ENCODE data around the gene ZMYM2. TPM values are rescaled to one million over a fixed set of nuclear protein-coding genes. Genes with fewer than 3 reads are reported as not detected.

Gene ZMYM2
- total and polyA plus RNA-seq, 2 donors (not counting 3 experiments of a cell fraction or from before 2014, with no cell fraction given), result 14.7 to 75.3 TPM

- Histone ChIP-seq H3K4me2 (ENCODE audit: insufficient read depth, low read length) (no peak overlapping the region), H3K9ac (replicated peaks; ENCODE audit: extremely low read depth, insufficient read depth, low read length) (no peak overlapping the region), H4K20me1 (replicated peaks; ENCODE audit: control insufficient read depth, extremely low read depth, insufficient read depth, low read length) (no peaks in the 10 kb centered on the region), H3K36me3 (ENCODE audit: control insufficient read depth in 2 of 2, extremely low read depth in 1 of 2, insufficient read depth in 2 of 2, low read length in 2 of 2) (peaks cover 11 to 29% of the 10 kb centered on the region in 2 experiments), H3K27me3 (ENCODE audit: control insufficient read depth in 2 of 2, insufficient read depth in 2 of 2, low read length in 2 of 2) (no peaks in the 10 kb centered on the region), H3K4me1 (ENCODE audit: control insufficient read depth, extremely low read depth, insufficient read depth, low read length) (no peaks in the 10 kb centered on the region), H3K9me3 (replicated peaks; ENCODE audit: control insufficient read depth, insufficient read depth, low read length) (no peaks in the 10 kb centered on the region), H3K9me1 (replicated peaks; ENCODE audit: control insufficient read depth, extremely low read depth, insufficient read depth, low read length) (no peaks in the 10 kb centered on the region), H3K79me2 (ENCODE audit: control insufficient read depth, insufficient read depth, low read length) (no peaks in the 10 kb centered on the region), H3K4me3 (replicated peaks in 1 of 3; ENCODE audit: insufficient read depth in 1 of 3, low read depth in 1 of 3, low read length in 3 of 3) (no peak overlapping the region), H3K27ac (ENCODE audit: insufficient read depth, low read depth, low read length) (no peak overlapping the region), H2AFZ (ENCODE audit: low read depth, low read length) (no peak overlapping the region)
- TF ChIP-seq GATA2 (IDR thresholded peaks at IDR 0.05; ENCODE audit: insufficient read depth, insufficient read length, low read depth, low read length) (no peak), MYC (IDR thresholded peaks at IDR 0.05; ENCODE audit: low read depth, low read length) (no peak), POLR2AphosphoS5 (IDR thresholded peaks at IDR 0.05; ENCODE audit: insufficient read depth, low read depth, low read length) (no peak), EZH2 (IDR thresholded peaks at IDR 0.05; ENCODE audit: borderline replicate concordance, low read depth, low read length, severe bottlenecking) (no peak), FOS (IDR thresholded peaks at IDR 0.05; ENCODE audit: borderline replicate concordance, insufficient read depth, low read length) (no peak), JUN (IDR thresholded peaks at IDR 0.05; ENCODE audit: borderline replicate concordance, insufficient read depth, insufficient read length, low read depth) (no peak), POLR2A (IDR thresholded peaks at IDR 0.05; ENCODE audit: low read depth, low read length) (no peak)
- TF ChIP-seq, protein P1, sequence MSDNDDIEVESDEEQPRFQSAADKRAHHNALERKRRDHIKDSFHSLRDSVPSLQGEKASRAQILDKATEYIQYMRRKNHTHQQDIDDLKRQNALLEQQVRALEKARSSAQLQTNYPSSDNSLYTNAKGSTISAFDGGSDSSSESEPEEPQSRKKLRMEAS (IDR thresholded peaks at IDR 0.05; ENCODE audit: insufficient read depth, insufficient read length), result no peak
- TF ChIP-seq, protein P2, sequence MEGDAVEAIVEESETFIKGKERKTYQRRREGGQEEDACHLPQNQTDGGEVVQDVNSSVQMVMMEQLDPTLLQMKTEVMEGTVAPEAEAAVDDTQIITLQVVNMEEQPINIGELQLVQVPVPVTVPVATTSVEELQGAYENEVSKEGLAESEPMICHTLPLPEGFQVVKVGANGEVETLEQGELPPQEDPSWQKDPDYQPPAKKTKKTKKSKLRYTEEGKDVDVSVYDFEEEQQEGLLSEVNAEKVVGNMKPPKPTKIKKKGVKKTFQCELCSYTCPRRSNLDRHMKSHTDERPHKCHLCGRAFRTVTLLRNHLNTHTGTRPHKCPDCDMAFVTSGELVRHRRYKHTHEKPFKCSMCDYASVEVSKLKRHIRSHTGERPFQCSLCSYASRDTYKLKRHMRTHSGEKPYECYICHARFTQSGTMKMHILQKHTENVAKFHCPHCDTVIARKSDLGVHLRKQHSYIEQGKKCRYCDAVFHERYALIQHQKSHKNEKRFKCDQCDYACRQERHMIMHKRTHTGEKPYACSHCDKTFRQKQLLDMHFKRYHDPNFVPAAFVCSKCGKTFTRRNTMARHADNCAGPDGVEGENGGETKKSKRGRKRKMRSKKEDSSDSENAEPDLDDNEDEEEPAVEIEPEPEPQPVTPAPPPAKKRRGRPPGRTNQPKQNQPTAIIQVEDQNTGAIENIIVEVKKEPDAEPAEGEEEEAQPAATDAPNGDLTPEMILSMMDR (IDR thresholded peaks at IDR 0.05; ENCODE audit: extremely low read depth in 1 of 2, insufficient read depth in 1 of 2, low read depth in 1 of 2, low read length in 2 of 2), result no peak
- ChIA-PET CTCF (no interaction called here), POLR2A (no interaction called here)
- BruUV-seq (replicated peaks), result no TSS peak
- intact Hi-C loops (cut with micrococcal nuclease) (no loop called here), dilution Hi-C loops (cut with MboI; ENCODE audit: extremely low pct_ligation_motif_present, low sequenced_read_pairs) (no loop called here)
- no peak for FAIRE-seq
- no peak for DNase-seq (ENCODE audit: low read depth, low spot score)
Observed at GRCh38 chr13:20057214-20057613, 98.7 kb downstream of the ZMYM2 start.
